ENCODE measurements around the gene TAF8.

DNA sequence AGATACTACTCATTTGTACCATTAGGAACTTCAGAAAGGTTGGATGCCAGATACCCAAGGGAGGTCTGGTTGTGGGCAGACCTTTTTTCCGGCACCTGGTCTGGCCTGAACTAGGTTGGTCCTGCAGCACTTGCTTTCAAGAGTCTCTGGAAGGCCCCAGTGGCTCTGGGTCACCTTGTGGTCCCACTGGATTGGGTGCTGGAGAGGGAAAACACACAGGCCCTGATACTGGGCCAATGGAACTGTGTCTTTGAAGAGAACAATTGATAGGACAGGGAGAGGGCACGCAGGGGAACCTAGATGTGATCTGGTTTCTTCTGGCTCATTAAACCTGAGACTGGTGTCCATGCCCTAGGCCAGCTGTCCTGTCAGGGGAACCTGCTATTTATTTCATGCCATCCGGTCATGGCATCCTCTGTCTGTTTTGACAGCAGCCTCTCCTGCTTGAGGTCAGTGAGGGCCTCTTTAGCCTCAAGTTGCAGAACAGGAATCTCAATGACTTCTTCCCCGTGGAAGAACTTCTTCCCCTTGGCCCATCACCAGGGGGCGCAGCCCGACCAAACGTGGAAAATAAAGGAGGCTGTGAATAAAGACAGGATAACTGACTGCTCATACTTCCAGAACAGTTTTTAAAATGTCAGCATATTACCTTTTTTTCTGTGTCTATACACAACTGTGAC, 25.0 kb downstream of the TAF8 start:
- TF ChIP-seq, protein P1, sequence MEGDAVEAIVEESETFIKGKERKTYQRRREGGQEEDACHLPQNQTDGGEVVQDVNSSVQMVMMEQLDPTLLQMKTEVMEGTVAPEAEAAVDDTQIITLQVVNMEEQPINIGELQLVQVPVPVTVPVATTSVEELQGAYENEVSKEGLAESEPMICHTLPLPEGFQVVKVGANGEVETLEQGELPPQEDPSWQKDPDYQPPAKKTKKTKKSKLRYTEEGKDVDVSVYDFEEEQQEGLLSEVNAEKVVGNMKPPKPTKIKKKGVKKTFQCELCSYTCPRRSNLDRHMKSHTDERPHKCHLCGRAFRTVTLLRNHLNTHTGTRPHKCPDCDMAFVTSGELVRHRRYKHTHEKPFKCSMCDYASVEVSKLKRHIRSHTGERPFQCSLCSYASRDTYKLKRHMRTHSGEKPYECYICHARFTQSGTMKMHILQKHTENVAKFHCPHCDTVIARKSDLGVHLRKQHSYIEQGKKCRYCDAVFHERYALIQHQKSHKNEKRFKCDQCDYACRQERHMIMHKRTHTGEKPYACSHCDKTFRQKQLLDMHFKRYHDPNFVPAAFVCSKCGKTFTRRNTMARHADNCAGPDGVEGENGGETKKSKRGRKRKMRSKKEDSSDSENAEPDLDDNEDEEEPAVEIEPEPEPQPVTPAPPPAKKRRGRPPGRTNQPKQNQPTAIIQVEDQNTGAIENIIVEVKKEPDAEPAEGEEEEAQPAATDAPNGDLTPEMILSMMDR (IDR thresholded peaks at IDR 0.05; ENCODE audit: low read length): peak; percentile 76
- no peak for TF ChIP-seq EZH2 (IDR thresholded peaks at IDR 0.05; ENCODE audit: borderline replicate concordance, low read length)

All from OCI-LY1 (cell line).